VCaP (cell line): ENCODE measurements around the gene GDPD3.
"Not testable (repeated sequence)": the region's sequence is repeated elsewhere in the genome, so short reads cannot be mapped to it uniquely, and the experiment has no call there.

ENCODE experiments used
- H3K27ac ChIP-seq: fragments of 450-650 bp; 2 replicates; pipeline ENCODE4 v1.5.1; 2017
- CTCF ChIP-seq: fragments of 450-650 bp; conservative IDR thresholded peaks from 2 replicates; pipeline ENCODE4 v1.5.1; 2017; ENCODE audit warnings: mild to moderate bottlenecking, moderate library complexity

GDPD3 gene

GRCh38 chr16:30116291-30117207, 3.2 kb upstream of the GDPD3 start:
- TF ChIP-seq CTCF: no peak
- H3K27ac ChIP-seq: no peak overlapping the region

- no peak for TF ChIP-seq CTCF
- H3K27ac ChIP-seq: no peak overlapping the region
These were observed 1.9 kb upstream of the GDPD3 start for GRCh38 chr16:30115238-30115637.

GRCh38 chr16:30114833-30115232, 1.5 kb upstream of the GDPD3 start:
- H3K27ac ChIP-seq: not testable (repeated sequence)

- H3K27ac ChIP-seq: no peak overlapping the region
- no peak for TF ChIP-seq CTCF
These were observed 1.1 kb upstream of the GDPD3 start for GRCh38 chr16:30114411-30114810.

- H3K27ac ChIP-seq: no peak overlapping the region
- no peak for TF ChIP-seq CTCF
These were observed 485 bp upstream of the GDPD3 start for GRCh38 chr16:30113711-30114333.

- TF ChIP-seq CTCF: peak; percentile 47
- no peak overlapping the region for H3K27ac ChIP-seq
These were observed 923 bp downstream of the GDPD3 start for GRCh38 chr16:30112197-30113030.

- no peak overlapping the region for H3K27ac ChIP-seq
- no peak for TF ChIP-seq CTCF
These were observed 2.7 kb downstream of the GDPD3 start for GRCh38 chr16:30110661-30111060.
